ENCODE results near the gene ACTRT3.
"Not testable (repeated sequence)": the region's sequence is repeated elsewhere in the genome, so short reads cannot be mapped to it uniquely, and the experiment has no call there.

DNA sequence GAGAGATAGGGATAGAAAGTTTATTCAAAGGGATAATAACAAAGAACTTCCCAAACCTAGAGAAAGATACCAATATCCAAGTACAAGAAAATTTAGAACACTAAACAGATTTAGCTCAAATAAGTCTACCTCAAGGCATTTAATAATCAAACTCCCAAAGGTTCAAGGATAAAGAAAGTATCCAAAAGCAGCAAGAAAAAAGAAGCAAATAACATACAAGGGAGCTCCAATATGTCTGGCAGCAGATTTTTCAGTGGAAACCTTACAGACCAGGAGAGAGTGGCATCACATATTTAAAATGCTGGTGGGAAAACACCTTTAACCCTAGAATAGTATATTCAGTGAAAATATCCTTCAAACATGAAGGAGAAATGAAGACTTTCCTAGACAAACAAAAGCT lies 37.5 kb downstream of the ACTRT3 start:
- not testable (repeated sequence) for TF ChIP-seq POLR2A (IDR thresholded peaks at IDR 0.05; ENCODE audit: low read length); GATA1 (IDR thresholded peaks at IDR 0.05; ENCODE audit: low read depth, low read length)
